B cell (primary cell): Measurements from ENCODE around the gene SSBP2. TPM values are rescaled to one million over a fixed set of nuclear protein-coding genes. Genes with fewer than 3 reads are reported as not detected.

Source experiments
- ATAC-seq: fragments of 200-7000 bp; cut with Tn5 transposase; one replicate; pipeline ENCODE4 v1.10.0; 2021; ENCODE audit warnings: low read depth, mild to moderate bottlenecking, moderate number of reproducible peaks, moderate library complexity
- CTCF ChIA-PET: fragments of 350-600 bp; sonication (Branson Sonifier 250); formaldehyde crosslinking; loops from one replicate; lab custom pipeline; 2021; ENCODE audit warnings: antibody characterized with exemption, inconsistent platforms; lab: Charles Lee
- POLR2A ChIA-PET: fragments of 350-600 bp; sonication (Branson Sonifier 250); formaldehyde crosslinking; loops from one replicate; lab custom pipeline; 2021; ENCODE audit warnings: antibody characterized with exemption; lab: Charles Lee
- DNase-seq: peaks from one replicate; pipeline ENCODE4 v3.0.0; 2013
- H2AFZ ChIP-seq: 2 replicates; pipeline ENCODE4 v1.6.1; 2012; ENCODE audit warnings: mild to moderate bottlenecking, low read depth, low read length; ENCODE audit not compliant: insufficient read depth, poor library complexity, severe bottlenecking
- H3K27ac ChIP-seq, 2 donors: 1 replicate in 1 of 2; 2 replicates in 1 of 2; pipeline ENCODE4 v1.5.1; 2012 to 2013; ENCODE audit warnings: low read length in 2 of 2, mild to moderate bottlenecking in 2 of 2, moderate library complexity in 1 of 2
- H3K27me3 ChIP-seq, 4 experiments: fragments of 200-600 bp in 1 of 4; sonication (generic) in 1 of 4; replicated peaks in 1 of 4; 1 replicate in 2 of 4; 2 replicates in 2 of 4; pipeline versions ENCODE4 v1.6.1 to v1.7.0; 2013 to 2016; ENCODE audit warnings: low read length in 3 of 4, mild to moderate bottlenecking in 2 of 4, mixed read lengths in 1 of 4, moderate library complexity in 1 of 4; ENCODE audit not compliant: insufficient read depth in 4 of 4, control insufficient read depth in 3 of 4; ENCODE audit errors: control extremely low read depth in 1 of 4
- H3K36me3 ChIP-seq, 2 experiments: replicated peaks in 1 of 2; 1 replicate in 1 of 2; 2 replicates in 1 of 2; pipeline versions ENCODE4 v1.6.1 to v1.7.1; 2013; ENCODE audit warnings: low read length in 1 of 2; ENCODE audit not compliant: insufficient read depth in 2 of 2, control insufficient read depth in 1 of 2; ENCODE audit errors: control extremely low read depth in 1 of 2, extremely low read depth in 1 of 2
- H3K4me1 ChIP-seq, 2 donors: fragments of 200-600 bp in 1 of 2; sonication (generic) in 1 of 2; 1 replicate in 1 of 2; 2 replicates in 1 of 2; pipeline versions ENCODE4 v1.5.1 to v1.6.1; 2013 to 2017; ENCODE audit warnings: low read length in 2 of 2; ENCODE audit not compliant: control insufficient read depth in 2 of 2, insufficient read depth in 2 of 2
- H3K4me2 ChIP-seq: replicated peaks from 2 replicates; pipeline ENCODE3; 2012; ENCODE audit warnings: mild to moderate bottlenecking, low read depth, low read length; ENCODE audit not compliant: poor library complexity, severe bottlenecking
- H3K4me3 ChIP-seq, 5 experiments: fragments of 200-600 bp in 1 of 5; sonication (generic) in 1 of 5; 1 replicate in 3 of 5; 2 replicates in 2 of 5; pipeline versions ENCODE4 v1.5.1 to v1.7.0; 2011 to 2016; ENCODE audit warnings: low read length in 4 of 5, mild to moderate bottlenecking in 4 of 5, low read depth in 2 of 5, control low read depth in 1 of 5, moderate library complexity in 1 of 5; ENCODE audit not compliant: insufficient read depth in 1 of 5; ENCODE audit errors: control extremely low read depth in 1 of 5, extremely low read depth in 1 of 5
- H3K79me2 ChIP-seq: fragments of 200-600 bp; sonication (generic); one replicate; pipeline ENCODE4 v1.6.0; 2016; ENCODE audit warnings: low read length; ENCODE audit not compliant: control insufficient read depth, insufficient read depth
- H3K9ac ChIP-seq: fragments of 200-600 bp; sonication (generic); 2 replicates; pipeline ENCODE4 v1.6.1; 2017; ENCODE audit warnings: mild to moderate bottlenecking, low read length, moderate library complexity
- H3K9me3 ChIP-seq, 3 donors: one replicate each; pipeline versions ENCODE4 v1.6.1 to v1.7.1; 2013; ENCODE audit warnings: low read length in 2 of 3; ENCODE audit not compliant: control insufficient read depth in 2 of 3, insufficient read depth in 1 of 3; ENCODE audit errors: control extremely low read depth in 1 of 3
- H4K20me1 ChIP-seq: 2 replicates; pipeline ENCODE4 v1.6.0; 2012; ENCODE audit warnings: mild to moderate bottlenecking, low read length; ENCODE audit not compliant: insufficient read depth, control insufficient read depth, poor library complexity, severe bottlenecking
- H3K27ac Mint-ChIP-seq: one replicate; pipeline ENCODE4 v1.8.0; 2021; ENCODE audit warnings: mixed read lengths
- H3K27me3 Mint-ChIP-seq: one replicate; pipeline ENCODE4 v1.8.0; 2021; ENCODE audit warnings: mixed read lengths
- H3K4me1 Mint-ChIP-seq: one replicate; pipeline ENCODE4 v1.8.0; 2021; ENCODE audit warnings: mixed read lengths
- H3K4me3 Mint-ChIP-seq: one replicate; pipeline ENCODE4 v1.8.0; 2021; ENCODE audit warnings: mixed read lengths
- H3K9me3 Mint-ChIP-seq: one replicate; pipeline ENCODE4 v1.8.0; 2022; ENCODE audit warnings: mixed read lengths; ENCODE audit not compliant: insufficient read depth
- CTCF ChIP-seq: fragments of 200-600 bp; IDR thresholded peaks from one replicate; pipeline ENCODE4 v1.8.0; 2022; ENCODE audit warnings: antibody characterized with exemption, mild to moderate bottlenecking
- EZH2 ChIP-seq: IDR thresholded peaks from 2 replicates; pipeline ENCODE4 v1.6.1; 2012; ENCODE audit warnings: borderline replicate concordance, low read depth, mild to moderate bottlenecking, moderate library complexity, low read length; ENCODE audit not compliant: insufficient read depth, poor library complexity, severe bottlenecking
- WGBS: methylation state at CpG from one replicate; pipeline ENCODE4 v1.1.5; 2013; ENCODE audit warnings: missing lambda C conversion rate; ENCODE audit not compliant: insufficient coverage; 5-methylcytosine and 5-hydroxymethylcytosine counted together
- intact Hi-C: fragments of 100-400 bp; cut with micrococcal nuclease; formaldehyde crosslinking; loops from one replicate; pipeline ENCODE4 v1.10.0; 2022
- polyA plus RNA-seq: library from polyadenylated mRNA; depleted of rRNA; stranded (reverse); fragments of >200 nt; gene quantifications from 2 replicates; pipeline ENCODE4 v1.2.3, GENCODE V29; 2012
- total RNA-seq, 2 donors: library from RNA; stranded (reverse); fragments of 120-200 nt in 1 of 2; gene quantifications; 1 replicate in 1 of 2; 2 replicates in 1 of 2; pipeline versions ENCODE4 v1.2.3 to v1.2.4, GENCODE V29; 2013 to 2022

The SSBP2 gene
- total and polyA plus RNA-seq, 2 donors (not counting 1 experiment from before 2014, with no cell fraction given): 40.9 to 49.6 TPM

DNA sequence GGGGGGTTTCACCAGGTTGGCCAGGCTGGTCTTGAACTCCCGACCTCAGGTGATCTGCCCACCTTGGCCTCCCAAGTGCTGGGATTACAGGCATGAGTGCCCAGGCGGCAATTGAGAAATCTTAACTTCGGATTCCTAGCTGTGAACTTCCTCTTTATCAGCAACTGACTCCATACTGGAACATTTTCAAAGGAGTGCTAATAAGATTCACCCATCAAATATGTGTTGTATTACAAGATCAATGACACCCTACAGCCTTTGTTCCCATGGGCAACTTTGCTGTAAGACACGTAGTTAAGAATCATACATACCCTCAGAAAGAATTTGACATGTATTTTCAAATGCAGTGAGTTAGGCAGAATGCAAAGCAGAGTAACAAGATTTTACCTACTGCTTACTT, 333.8 kb downstream of the SSBP2 start:
- Histone ChIP-seq H3K4me2 (no peak overlapping the region), H3K27ac (no peak overlapping the region), H3K9ac (no peak overlapping the region), H3K79me2 (no peaks in the 10 kb centered on the region), H2AFZ (no peak overlapping the region), H3K9me3 (no peaks in the 10 kb centered on the region), H3K4me3 (no peak overlapping the region), H3K36me3 (peaks cover 5 to 18% of the 10 kb centered on the region in 2 experiments), H3K27me3 (no peaks in the 10 kb centered on the region), H3K4me1 (no peaks in the 10 kb centered on the region), H4K20me1 (no peaks in the 10 kb centered on the region)
- CTCF ChIA-PET: no interaction called here
- intact Hi-C loops: no loop called here
- no peak for TF ChIP-seq EZH2
- no peak for TF ChIP-seq CTCF
- WGBS: no CpG with 5 or more reads among the region's 4 CpGs
- Mint-ChIP-seq H3K27me3 (no peaks in the 10 kb centered on the region), H3K9me3 (no peaks in the 10 kb centered on the region), H3K4me3 (no peak overlapping the region), H3K4me1 (no peaks in the 10 kb centered on the region), H3K27ac (no peak overlapping the region)
- DNase-seq: no peak
- POLR2A ChIA-PET: no interaction called here
- ATAC-seq: no peak

GRCh38 chr5:81409896-81410295, 341.0 kb downstream of the SSBP2 start:
- intact Hi-C loops: no loop called here
- CTCF ChIA-PET: interaction anchor here (1.7 kb wide), 1 partner anchor 15 kb away, joined by 6 read pairs; no protein-coding TSS in a partner anchor
- H3K4me3 Mint-ChIP-seq: no peak overlapping the region

More at GRCh38 chr5:81409896-81410295, 341.0 kb downstream of the SSBP2 start:
- no peak overlapping the region for H3K4me2 ChIP-seq
- no peak for ATAC-seq
- no peaks in the 10 kb centered on the region for H3K4me1 ChIP-seq
- H4K20me1 ChIP-seq: no peaks in the 10 kb centered on the region
- POLR2A ChIA-PET: no interaction called here
- no peak for TF ChIP-seq EZH2
- TF ChIP-seq CTCF: no peak
- no peak overlapping the region for H2AFZ ChIP-seq
- H3K27me3 ChIP-seq: no peaks in the 10 kb centered on the region
- H3K27ac ChIP-seq: no peak overlapping the region
- DNase-seq: no peak
- no CpG with 5 or more reads among the region's 2 CpGs for WGBS
- no peaks in the 10 kb centered on the region for H3K27me3 Mint-ChIP-seq
- no peaks in the 10 kb centered on the region for H3K36me3 ChIP-seq
- no peak overlapping the region for H3K4me3 ChIP-seq
- H3K9ac ChIP-seq: no peak overlapping the region
- H3K27ac Mint-ChIP-seq: no peak overlapping the region
- no peaks in the 10 kb centered on the region for H3K9me3 ChIP-seq
- H3K4me1 Mint-ChIP-seq: no peaks in the 10 kb centered on the region
- no peaks in the 10 kb centered on the region for H3K9me3 Mint-ChIP-seq
- H3K79me2 ChIP-seq: no peaks in the 10 kb centered on the region
